Measurements from ENCODE around the gene CAPG. TPM values are rescaled to one million over a fixed set of nuclear protein-coding genes. Genes with fewer than 3 reads are reported as not detected.

The CAPG gene
- total and polyA plus RNA-seq, 9 of the 15 experiments (the other 6 are each of a cell fraction or from before 2014, with no cell fraction given) = 10.6 to 90.4 (median 56.0) TPM

DNA sequence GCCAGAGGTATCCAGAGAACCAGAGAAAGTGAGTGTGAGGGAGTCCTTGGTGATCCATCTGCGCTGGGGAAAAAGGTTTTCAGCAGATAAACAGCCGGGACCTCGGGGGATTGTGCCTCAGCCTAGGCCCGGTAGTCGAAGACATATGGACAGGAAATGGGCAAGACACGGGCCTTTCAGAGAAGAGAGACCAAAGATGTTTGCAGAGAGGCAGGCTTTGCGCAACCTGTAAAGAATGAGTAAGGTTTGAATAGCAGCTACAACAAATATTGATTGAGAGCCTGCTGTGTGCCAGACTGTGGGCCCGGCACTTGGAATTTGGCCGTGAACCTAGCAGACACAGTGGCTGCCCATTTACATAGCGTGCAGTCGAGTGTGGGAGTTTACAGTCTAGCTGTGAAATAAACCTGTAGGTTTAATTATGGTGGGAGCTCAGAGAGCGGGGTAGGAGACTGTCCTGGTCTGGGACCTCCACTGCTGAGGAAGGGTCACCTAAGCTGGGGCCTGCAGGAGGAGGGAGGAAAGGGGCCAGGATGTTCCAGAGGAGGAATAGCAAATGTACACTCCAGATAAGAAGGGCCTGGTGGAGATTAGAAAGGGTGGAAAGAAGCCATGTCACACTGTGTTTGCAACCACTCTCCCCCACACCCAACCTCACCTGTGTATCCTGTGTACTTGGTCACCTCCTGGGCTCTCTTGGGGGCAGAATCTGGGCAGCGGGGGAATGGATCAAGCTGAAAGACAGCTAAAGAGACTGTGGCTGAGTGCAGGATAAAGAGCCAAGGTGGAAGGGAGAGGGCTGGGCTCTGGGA lies 11.3 kb upstream of the CAPG start (continued):
- no peak for TF ChIP-seq ILK (tag; IDR thresholded peaks at IDR 0.05; ENCODE audit: borderline replicate concordance, low read depth)
- peak; percentile 67 for TF ChIP-seq MTA2 (IDR thresholded peaks at IDR 0.05; ENCODE audit: low read depth)
- TF ChIP-seq, protein P1, sequence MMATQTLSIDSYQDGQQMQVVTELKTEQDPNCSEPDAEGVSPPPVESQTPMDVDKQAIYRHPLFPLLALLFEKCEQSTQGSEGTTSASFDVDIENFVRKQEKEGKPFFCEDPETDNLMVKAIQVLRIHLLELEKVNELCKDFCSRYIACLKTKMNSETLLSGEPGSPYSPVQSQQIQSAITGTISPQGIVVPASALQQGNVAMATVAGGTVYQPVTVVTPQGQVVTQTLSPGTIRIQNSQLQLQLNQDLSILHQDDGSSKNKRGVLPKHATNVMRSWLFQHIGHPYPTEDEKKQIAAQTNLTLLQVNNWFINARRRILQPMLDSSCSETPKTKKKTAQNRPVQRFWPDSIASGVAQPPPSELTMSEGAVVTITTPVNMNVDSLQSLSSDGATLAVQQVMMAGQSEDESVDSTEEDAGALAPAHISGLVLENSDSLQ (IDR thresholded peaks at IDR 0.05) = no peak
- TF ChIP-seq TCF7L2 (IDR thresholded peaks at IDR 0.05; ENCODE audit: low read depth, low read length) = no peak
- TF ChIP-seq, protein P2, sequence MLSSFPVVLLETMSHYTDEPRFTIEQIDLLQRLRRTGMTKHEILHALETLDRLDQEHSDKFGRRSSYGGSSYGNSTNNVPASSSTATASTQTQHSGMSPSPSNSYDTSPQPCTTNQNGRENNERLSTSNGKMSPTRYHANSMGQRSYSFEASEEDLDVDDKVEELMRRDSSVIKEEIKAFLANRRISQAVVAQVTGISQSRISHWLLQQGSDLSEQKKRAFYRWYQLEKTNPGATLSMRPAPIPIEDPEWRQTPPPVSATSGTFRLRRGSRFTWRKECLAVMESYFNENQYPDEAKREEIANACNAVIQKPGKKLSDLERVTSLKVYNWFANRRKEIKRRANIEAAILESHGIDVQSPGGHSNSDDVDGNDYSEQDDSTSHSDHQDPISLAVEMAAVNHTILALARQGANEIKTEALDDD (IDR thresholded peaks at IDR 0.05) = 0 out of 2 replicates have a peak, but pooled peaks have one; percentile 15
- TF ChIP-seq, protein P3, sequence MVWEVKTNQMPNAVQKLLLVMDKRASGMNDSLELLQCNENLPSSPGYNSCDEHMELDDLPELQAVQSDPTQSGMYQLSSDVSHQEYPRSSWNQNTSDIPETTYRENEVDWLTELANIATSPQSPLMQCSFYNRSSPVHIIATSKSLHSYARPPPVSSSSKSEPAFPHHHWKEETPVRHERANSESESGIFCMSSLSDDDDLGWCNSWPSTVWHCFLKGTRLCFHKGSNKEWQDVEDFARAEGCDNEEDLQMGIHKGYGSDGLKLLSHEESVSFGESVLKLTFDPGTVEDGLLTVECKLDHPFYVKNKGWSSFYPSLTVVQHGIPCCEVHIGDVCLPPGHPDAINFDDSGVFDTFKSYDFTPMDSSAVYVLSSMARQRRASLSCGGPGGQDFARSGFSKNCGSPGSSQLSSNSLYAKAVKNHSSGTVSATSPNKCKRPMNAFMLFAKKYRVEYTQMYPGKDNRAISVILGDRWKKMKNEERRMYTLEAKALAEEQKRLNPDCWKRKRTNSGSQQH (CRISPR knock-in tag; IDR thresholded peaks at IDR 0.05) = 0 out of 2 replicates have a peak, but pooled peaks have one; percentile 27
- TF ChIP-seq ZNF589 (CRISPR knock-in tag; IDR thresholded peaks at IDR 0.05; ENCODE audit: low read depth) = peak; percentile 17; the same call in 1 of the 2 replicates
- TF ChIP-seq LCOR (CRISPR knock-in tag; IDR thresholded peaks at IDR 0.05) = 0 out of 2 replicates have a peak, but pooled peaks have one; percentile 4
- peak; percentile 20; the same call in 1 of the 2 replicates for TF ChIP-seq C11orf30 (IDR thresholded peaks at IDR 0.05; ENCODE audit: low read depth)
- peak; percentile 60; the same call in 1 of the 2 replicates for TF ChIP-seq GATAD2B (IDR thresholded peaks at IDR 0.05; ENCODE audit: borderline replicate concordance)
- peak; percentile 79 for TF ChIP-seq NCOR1 (IDR thresholded peaks at IDR 0.05)
- TF ChIP-seq NFIC (IDR thresholded peaks at IDR 0.05) = peak; percentile 66
- TF ChIP-seq, protein P4, sequence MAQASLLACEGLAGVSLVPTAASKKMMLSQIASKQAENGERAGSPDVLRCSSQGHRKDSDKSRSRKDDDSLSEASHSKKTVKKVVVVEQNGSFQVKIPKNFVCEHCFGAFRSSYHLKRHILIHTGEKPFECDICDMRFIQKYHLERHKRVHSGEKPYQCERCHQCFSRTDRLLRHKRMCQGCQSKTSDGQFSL (CRISPR knock-in tag; IDR thresholded peaks at IDR 0.05) = no peak
- TF ChIP-seq, protein P4 (tag; IDR thresholded peaks at IDR 0.05) = 0 out of 4 replicates have a peak, but pooled peaks of 1 of the 2 experiments have one; percentile 46
- TF ChIP-seq ARID1B (IDR thresholded peaks at IDR 0.05) = peak; percentile 93
- peak; percentile 39; the same call in 1 of the 2 replicates for TF ChIP-seq CXXC5 (CRISPR knock-in tag; IDR thresholded peaks at IDR 0.05)
- TF ChIP-seq NCOA6 (IDR thresholded peaks at IDR 0.05) = no peak
- TF ChIP-seq NFE2 (IDR thresholded peaks at IDR 0.05; ENCODE audit: low read depth) = peak; percentile 58; the same call in 1 of the 2 replicates
- TF ChIP-seq, protein P5, sequence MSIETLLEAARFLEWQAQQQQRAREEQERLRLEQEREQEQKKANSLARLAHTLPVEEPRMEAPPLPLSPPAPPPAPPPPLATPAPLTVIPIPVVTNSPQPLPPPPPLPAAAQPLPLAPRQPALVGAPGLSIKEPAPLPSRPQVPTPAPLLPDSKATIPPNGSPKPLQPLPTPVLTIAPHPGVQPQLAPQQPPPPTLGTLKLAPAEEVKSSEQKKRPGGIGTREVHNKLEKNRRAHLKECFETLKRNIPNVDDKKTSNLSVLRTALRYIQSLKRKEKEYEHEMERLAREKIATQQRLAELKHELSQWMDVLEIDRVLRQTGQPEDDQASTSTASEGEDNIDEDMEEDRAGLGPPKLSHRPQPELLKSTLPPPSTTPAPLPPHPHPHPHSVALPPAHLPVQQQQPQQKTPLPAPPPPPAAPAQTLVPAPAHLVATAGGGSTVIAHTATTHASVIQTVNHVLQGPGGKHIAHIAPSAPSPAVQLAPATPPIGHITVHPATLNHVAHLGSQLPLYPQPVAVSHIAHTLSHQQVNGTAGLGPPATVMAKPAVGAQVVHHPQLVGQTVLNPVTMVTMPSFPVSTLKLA (conservative IDR thresholded peaks at IDR 0.05) = peak in 1 of 2 experiments; percentile 49; a peak in 2 of 4 replicates
- TF ChIP-seq KLF6 (CRISPR knock-in tag; IDR thresholded peaks at IDR 0.05; ENCODE audit: borderline replicate concordance) = no peak
- TF ChIP-seq, protein P6, sequence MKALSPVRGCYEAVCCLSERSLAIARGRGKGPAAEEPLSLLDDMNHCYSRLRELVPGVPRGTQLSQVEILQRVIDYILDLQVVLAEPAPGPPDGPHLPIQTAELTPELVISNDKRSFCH (CRISPR knock-in tag; IDR thresholded peaks at IDR 0.05) = no peak
- TF ChIP-seq, protein P6 (tag; IDR thresholded peaks at IDR 0.05) = no peak
